ENCODE results near the gene PLAAT2. TPM values are rescaled to one million over a fixed set of nuclear protein-coding genes. Genes with fewer than 3 reads are reported as not detected.
"Not testable (repeated sequence)": the region's sequence is repeated elsewhere in the genome, so short reads cannot be mapped to it uniquely, and the experiment has no call there.

The PLAAT2 gene
- total and polyA plus RNA-seq, 4 donors: 0.32 to 0.44 TPM; not detected in 2

GRCh38 chr11:63530021-63530420 lies 33.2 kb downstream of the PLAAT2 start:
- WGBS: 94% methylated on average over 2 of the region's 2 CpGs
- no peak for TF ChIP-seq RAD21 (IDR thresholded peaks at IDR 0.05)
- no peak for TF ChIP-seq CTCF (IDR thresholded peaks at IDR 0.05; ENCODE audit: low read depth, low read length, missing input control)
- TF ChIP-seq, protein P1, sequence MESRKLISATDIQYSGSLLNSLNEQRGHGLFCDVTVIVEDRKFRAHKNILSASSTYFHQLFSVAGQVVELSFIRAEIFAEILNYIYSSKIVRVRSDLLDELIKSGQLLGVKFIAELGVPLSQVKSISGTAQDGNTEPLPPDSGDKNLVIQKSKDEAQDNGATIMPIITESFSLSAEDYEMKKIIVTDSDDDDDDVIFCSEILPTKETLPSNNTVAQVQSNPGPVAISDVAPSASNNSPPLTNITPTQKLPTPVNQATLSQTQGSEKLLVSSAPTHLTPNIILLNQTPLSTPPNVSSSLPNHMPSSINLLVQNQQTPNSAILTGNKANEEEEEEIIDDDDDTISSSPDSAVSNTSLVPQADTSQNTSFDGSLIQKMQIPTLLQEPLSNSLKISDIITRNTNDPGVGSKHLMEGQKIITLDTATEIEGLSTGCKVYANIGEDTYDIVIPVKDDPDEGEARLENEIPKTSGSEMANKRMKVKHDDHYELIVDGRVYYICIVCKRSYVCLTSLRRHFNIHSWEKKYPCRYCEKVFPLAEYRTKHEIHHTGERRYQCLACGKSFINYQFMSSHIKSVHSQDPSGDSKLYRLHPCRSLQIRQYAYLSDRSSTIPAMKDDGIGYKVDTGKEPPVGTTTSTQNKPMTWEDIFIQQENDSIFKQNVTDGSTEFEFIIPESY (IDR thresholded peaks at IDR 0.05): no peak
- no peak for TF ChIP-seq HNF4G (IDR thresholded peaks at IDR 0.05)
- no peak for TF ChIP-seq GABPA (IDR thresholded peaks at IDR 0.05 in 1 of 2, conservative IDR thresholded peaks at IDR 0.05 in 1 of 2)
- TF ChIP-seq NR2F2 (IDR thresholded peaks at IDR 0.05): no peak
- TF ChIP-seq YY1 (IDR thresholded peaks at IDR 0.05): no peak
- TF ChIP-seq, protein P2, sequence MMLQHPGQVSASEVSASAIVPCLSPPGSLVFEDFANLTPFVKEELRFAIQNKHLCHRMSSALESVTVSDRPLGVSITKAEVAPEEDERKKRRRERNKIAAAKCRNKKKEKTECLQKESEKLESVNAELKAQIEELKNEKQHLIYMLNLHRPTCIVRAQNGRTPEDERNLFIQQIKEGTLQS (IDR thresholded peaks at IDR 0.05): no peak
- TF ChIP-seq, protein P3, sequence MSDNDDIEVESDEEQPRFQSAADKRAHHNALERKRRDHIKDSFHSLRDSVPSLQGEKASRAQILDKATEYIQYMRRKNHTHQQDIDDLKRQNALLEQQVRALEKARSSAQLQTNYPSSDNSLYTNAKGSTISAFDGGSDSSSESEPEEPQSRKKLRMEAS (IDR thresholded peaks at IDR 0.05): no peak
- TF ChIP-seq FOXA1 (IDR thresholded peaks at IDR 0.05): no peak
- no peak for TF ChIP-seq RXRA (IDR thresholded peaks at IDR 0.05)
- TF ChIP-seq SP1 (IDR thresholded peaks at IDR 0.05): no peak
- no peak for DNase-seq (ENCODE audit: low spot score)
- Histone ChIP-seq H3K4me3 (ENCODE audit: low read depth in 1 of 3, low read length in 3 of 3) (no peak overlapping the region), H3K36me3 (ENCODE audit: control insufficient read depth in 4 of 4, insufficient read depth in 3 of 4, low read depth in 1 of 4, low read length in 3 of 4) (no peaks in the 10 kb centered on the region), H3K9ac (ENCODE audit: low read depth in 1 of 2, low read length in 2 of 2) (no peak overlapping the region), H3K9me3 (ENCODE audit: control insufficient read depth in 4 of 4, low read length in 3 of 4) (no peaks in the 10 kb centered on the region), H3K27me3 (ENCODE audit: control insufficient read depth in 4 of 4, insufficient read depth in 4 of 4, low read length in 3 of 4) (no peaks in the 10 kb centered on the region), H3K4me1 (ENCODE audit: control insufficient read depth in 4 of 4, insufficient read depth in 4 of 4, low read length in 3 of 4) (peaks cover 0 to 5% (median under 1%) of the 10 kb centered on the region in 4 donors), H3K27ac (ENCODE audit: low read depth in 1 of 2, low read length in 2 of 2) (no peak overlapping the region)

DNA sequence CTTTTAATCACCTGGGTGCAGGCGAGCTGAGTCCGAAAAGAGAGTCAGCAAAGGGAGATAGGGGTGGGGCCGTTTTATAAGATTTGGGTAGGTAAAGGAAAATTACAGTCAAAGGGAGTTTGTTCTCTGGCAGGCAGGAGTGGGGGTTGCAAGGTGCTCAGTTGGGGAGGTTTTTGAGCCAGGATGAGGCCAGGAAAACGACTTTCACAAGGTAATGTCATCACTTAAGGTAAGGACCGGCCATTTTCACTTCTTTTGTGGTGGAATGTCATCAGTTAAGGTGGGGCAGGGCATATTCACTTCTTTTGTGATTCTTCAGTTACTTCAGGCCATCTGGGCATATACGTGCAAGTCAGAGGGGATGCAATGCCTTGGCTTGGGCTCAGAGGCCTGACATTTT lies 33.8 kb downstream of the PLAAT2 start:
- H3K36me3 ChIP-seq (ENCODE audit: control insufficient read depth in 4 of 4, insufficient read depth in 3 of 4, low read depth in 1 of 4, low read length in 3 of 4); H3K27me3 ChIP-seq (ENCODE audit: control insufficient read depth in 4 of 4, insufficient read depth in 4 of 4, low read length in 3 of 4); H3K27ac ChIP-seq (ENCODE audit: low read depth in 1 of 2, low read length in 2 of 2); H3K9ac ChIP-seq (ENCODE audit: low read depth in 1 of 2, low read length in 2 of 2); H3K4me1 ChIP-seq (ENCODE audit: control insufficient read depth in 4 of 4, insufficient read depth in 4 of 4, low read length in 3 of 4); H3K9me3 ChIP-seq (ENCODE audit: control insufficient read depth in 4 of 4, low read length in 3 of 4); H3K4me3 ChIP-seq (ENCODE audit: low read depth in 1 of 3, low read length in 3 of 3); DNase-seq (ENCODE audit: low spot score): not testable (repeated sequence)
- WGBS: 73% methylated on average over 6 of the region's 6 CpGs

GRCh38 chr11:63528729-63529278 lies 34.4 kb downstream of the PLAAT2 start:
- H3K4me1 ChIP-seq (ENCODE audit: control insufficient read depth in 4 of 4, insufficient read depth in 4 of 4, low read length in 3 of 4); H3K27ac ChIP-seq (ENCODE audit: low read depth in 1 of 2, low read length in 2 of 2); H3K36me3 ChIP-seq (ENCODE audit: control insufficient read depth in 4 of 4, insufficient read depth in 3 of 4, low read depth in 1 of 4, low read length in 3 of 4); DNase-seq (ENCODE audit: low spot score); H3K9me3 ChIP-seq (ENCODE audit: control insufficient read depth in 4 of 4, low read length in 3 of 4); H3K9ac ChIP-seq (ENCODE audit: low read depth in 1 of 2, low read length in 2 of 2); H3K4me3 ChIP-seq (ENCODE audit: low read depth in 1 of 3, low read length in 3 of 3); H3K27me3 ChIP-seq (ENCODE audit: control insufficient read depth in 4 of 4, insufficient read depth in 4 of 4, low read length in 3 of 4): not testable (repeated sequence)
- 82% methylated on average over 1 of the region's 3 CpGs for WGBS

DNA sequence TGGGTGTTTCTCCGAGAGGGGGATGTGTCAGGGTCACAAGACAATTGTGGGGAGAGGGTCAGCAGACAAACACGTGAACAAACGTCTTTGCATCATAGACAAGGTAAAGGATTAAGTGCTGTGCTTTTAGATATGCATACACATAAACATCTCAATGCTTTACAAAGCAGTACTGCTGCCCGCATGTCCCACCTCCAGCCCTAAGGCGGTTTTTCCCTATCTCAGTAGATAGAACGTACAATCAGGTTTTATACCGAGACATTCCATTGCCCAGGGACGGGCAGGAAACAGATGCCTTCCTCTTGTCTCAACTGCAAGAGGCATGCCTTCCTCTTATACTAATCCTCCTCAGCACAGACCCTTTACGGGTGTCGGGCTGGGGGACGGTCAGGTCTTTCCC lies 35.0 kb downstream of the PLAAT2 start:
- not testable (repeated sequence) for H3K27ac ChIP-seq (ENCODE audit: low read depth in 1 of 2, low read length in 2 of 2); H3K27me3 ChIP-seq (ENCODE audit: control insufficient read depth in 4 of 4, insufficient read depth in 4 of 4, low read length in 3 of 4); H3K36me3 ChIP-seq (ENCODE audit: control insufficient read depth in 4 of 4, insufficient read depth in 3 of 4, low read depth in 1 of 4, low read length in 3 of 4); H3K4me3 ChIP-seq (ENCODE audit: low read depth in 1 of 3, low read length in 3 of 3); DNase-seq (ENCODE audit: low spot score); H3K9ac ChIP-seq (ENCODE audit: low read depth in 1 of 2, low read length in 2 of 2); H3K4me1 ChIP-seq (ENCODE audit: control insufficient read depth in 4 of 4, insufficient read depth in 4 of 4, low read length in 3 of 4); H3K9me3 ChIP-seq (ENCODE audit: control insufficient read depth in 4 of 4, low read length in 3 of 4)
- 61% methylated on average over 8 of the region's 11 CpGs for WGBS
